Bronchial epithelial cell (primary cell): ENCODE results near the gene DGKD. TPM values are rescaled to one million over a fixed set of nuclear protein-coding genes. Genes with fewer than 3 reads are reported as not detected.

ENCODE experiments used
- DNase-seq: peaks from one replicate; pipeline ENCODE4 v3.0.0-alpha.2; 2010; ENCODE audit warnings: low read depth
- FAIRE-seq: peaks from 2 replicates; lab custom pipeline; 2011; peaks lifted over from hg19 to GRCh38; lab: Jason Lieb, UNC
- H3K27me3 ChIP-seq: 2 replicates; pipeline ENCODE4 v1.5.1; 2011; ENCODE audit warnings: low read length; ENCODE audit not compliant: control insufficient read depth, insufficient read depth
- H3K36me3 ChIP-seq: 2 replicates; pipeline ENCODE4 v1.5.1; 2011; ENCODE audit warnings: low read length; ENCODE audit not compliant: control insufficient read depth, insufficient read depth
- H3K4me3 ChIP-seq: 2 replicates; pipeline ENCODE4 v1.5.1; 2011; ENCODE audit warnings: mild to moderate bottlenecking, low read depth, low read length, control low read depth
- CTCF ChIP-seq: IDR thresholded peaks from 2 replicates; pipeline ENCODE4 v1.5.1; 2011; ENCODE audit warnings: mild to moderate bottlenecking, moderate library complexity, low read length, control low read depth, inconsistent platforms; ENCODE audit not compliant: insufficient read depth, severe bottlenecking
- total RNA-seq: library from RNA; depleted of rRNA; stranded (reverse); fragments of >200 nt; gene quantifications from 2 replicates; pipeline ENCODE4 v1.2.1, GENCODE V29; 2014

The DGKD gene
- total RNA-seq, 1 donor from 2014 or later: 14.5 TPM

DNA sequence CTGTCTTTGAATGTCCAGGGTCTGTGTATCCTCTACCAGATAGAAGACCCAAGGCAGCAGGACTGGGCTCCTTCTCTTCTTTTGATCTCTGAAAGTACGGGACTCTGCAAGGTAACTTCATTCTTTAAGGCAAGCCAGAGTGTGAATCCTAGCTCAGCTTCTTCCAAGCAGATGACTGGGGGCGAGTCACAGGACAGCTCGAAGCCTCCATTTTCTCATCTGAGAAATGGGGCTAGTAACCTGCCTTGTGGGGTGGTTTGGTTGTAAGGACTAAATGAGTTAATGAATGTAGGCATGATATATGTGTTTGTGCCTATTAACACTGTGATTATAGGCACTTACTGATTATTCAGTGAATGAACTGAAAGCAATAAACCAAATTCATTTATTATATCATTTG lies 46.7 kb downstream of the DGKD start:
- Histone ChIP-seq H3K36me3 (peaks cover 1% of the 10 kb centered on the region), H3K4me3 (no peak overlapping the region), H3K27me3 (no peaks in the 10 kb centered on the region)
- no peak for TF ChIP-seq CTCF
- no peak for DNase-seq
- FAIRE-seq: no peak

DNA sequence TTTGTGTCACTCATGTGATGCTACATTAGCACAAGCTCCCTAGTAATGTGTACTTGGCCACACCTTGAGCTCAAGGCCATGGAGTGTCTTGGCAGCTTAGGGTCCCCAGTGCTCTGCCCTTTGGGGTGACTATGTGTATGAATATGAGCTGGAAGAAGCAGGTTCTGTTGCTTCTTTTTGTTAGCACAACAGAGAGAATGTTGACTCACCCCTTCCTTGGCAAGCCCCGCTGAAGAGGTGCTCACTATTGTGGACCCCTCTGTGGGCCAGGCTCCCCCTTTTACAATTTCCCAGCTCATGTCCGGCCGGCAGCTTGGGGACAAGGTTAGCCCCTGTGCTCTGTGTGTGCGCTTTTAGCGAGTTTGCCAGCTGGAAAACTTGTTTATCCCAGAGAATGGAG lies 48.1 kb downstream of the DGKD start:
- DNase-seq (no peak), FAIRE-seq (no peak)
- H3K4me3 ChIP-seq: no peak overlapping the region
- peaks cover 1% of the 10 kb centered on the region for H3K36me3 ChIP-seq
- H3K27me3 ChIP-seq: no peaks in the 10 kb centered on the region
- TF ChIP-seq CTCF: no peak

GRCh38 chr2:233402789-233403188 lies 48.5 kb downstream of the DGKD start:
- DNase-seq (no peak), FAIRE-seq (no peak)
- Histone ChIP-seq H3K4me3 (no peak overlapping the region), H3K36me3 (peaks cover 1% of the 10 kb centered on the region), H3K27me3 (no peaks in the 10 kb centered on the region)
- TF ChIP-seq CTCF: no peak

DNA sequence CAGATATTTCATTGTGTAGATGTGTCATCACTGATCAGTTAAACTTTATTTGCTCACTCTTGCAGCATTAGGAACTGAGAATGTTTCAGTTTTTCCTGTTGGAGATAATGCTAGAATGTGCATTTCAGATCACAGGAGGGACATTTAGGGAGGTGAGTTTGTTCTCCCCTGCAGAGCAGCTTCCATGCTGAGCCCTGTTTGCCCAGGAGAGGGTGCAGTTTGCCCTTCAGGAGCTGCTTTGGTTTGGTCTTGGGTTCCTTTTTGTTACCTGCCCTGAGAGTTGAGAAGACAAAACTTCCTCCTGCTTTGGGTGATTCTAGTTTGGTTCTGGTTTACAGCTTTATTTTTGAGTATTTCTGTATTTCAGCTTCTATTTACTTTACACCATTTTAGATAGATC lies 49.9 kb downstream of the DGKD start:
- TF ChIP-seq CTCF: peak; percentile 91
- DNase-seq: peak; percentile 54
- peak; percentile 40 for FAIRE-seq
- no peak overlapping the region for H3K4me3 ChIP-seq
- H3K36me3 ChIP-seq: peaks cover 1% of the 10 kb centered on the region
- no peaks in the 10 kb centered on the region for H3K27me3 ChIP-seq

- FAIRE-seq: no peak
- no peak for TF ChIP-seq CTCF
- H3K27me3 ChIP-seq: no peaks in the 10 kb centered on the region
- H3K4me3 ChIP-seq: no peak overlapping the region
- DNase-seq: no peak
- H3K36me3 ChIP-seq: peaks cover 1% of the 10 kb centered on the region
These were observed 52.6 kb downstream of the DGKD start for GRCh38 chr2:233406865-233407264.

DNA sequence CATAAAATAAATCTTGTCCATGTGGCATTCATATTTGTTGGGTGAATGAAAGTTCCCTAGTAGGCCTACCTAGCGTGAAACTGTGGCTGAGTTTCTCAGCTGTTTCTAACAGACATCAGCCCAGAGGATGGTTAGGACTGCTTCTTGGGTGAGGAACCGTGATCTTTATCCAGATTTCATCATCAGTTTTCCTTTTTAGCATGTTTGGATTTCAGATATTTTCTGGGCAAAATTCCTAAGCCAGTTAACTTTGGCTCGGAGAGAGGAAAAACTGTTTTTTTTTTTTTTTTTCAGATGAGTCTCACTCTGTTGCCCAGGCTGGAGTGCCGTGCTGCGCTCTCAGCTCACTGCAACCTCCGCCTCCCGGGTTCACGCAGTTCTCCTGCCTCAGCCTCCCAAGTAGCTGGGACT lies 53.5 kb downstream of the DGKD start:
- H3K36me3 ChIP-seq: peaks cover 1% of the 10 kb centered on the region
- FAIRE-seq: no peak
- H3K4me3 ChIP-seq: no peak overlapping the region
- no peaks in the 10 kb centered on the region for H3K27me3 ChIP-seq
- TF ChIP-seq CTCF: no peak
- DNase-seq: no peak
